ENCODE measurements around the gene ECEL1.
"Not testable (repeated sequence)": the region's sequence is repeated elsewhere in the genome, so short reads cannot be mapped to it uniquely, and the experiment has no call there.

Gene ECEL1

DNA sequence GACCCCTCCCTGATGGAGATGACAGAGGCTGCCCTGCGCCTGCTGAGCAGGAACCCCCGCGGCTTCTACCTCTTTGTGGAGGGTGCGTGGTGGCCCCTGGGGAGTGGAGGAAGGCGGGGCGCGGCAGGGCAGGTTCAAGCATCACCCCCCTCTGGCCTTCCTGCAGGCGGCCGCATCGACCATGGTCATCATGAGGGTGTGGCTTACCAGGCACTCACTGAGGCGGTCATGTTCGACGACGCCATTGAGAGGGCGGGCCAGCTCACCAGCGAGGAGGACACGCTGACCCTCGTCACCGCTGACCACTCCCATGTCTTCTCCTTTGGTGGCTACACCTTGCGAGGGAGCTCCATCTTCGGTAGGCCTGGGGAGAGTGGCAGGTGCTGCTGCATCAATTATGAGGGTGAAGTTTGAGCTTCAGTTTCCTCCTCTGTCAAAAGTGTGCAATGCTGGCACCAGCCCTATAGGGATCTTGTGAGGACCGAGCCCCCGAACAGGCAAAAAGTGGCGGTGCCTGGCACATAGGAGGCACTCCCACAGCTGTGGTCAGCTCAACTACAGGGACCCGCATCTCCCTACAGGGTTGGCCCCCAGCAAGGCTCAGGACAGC, 29.5 kb downstream of the ECEL1 start:
- DNase-seq: no peak

- no peak for DNase-seq
Observed at GRCh38 chr2:232457121-232458011, 30.3 kb downstream of the ECEL1 start.

- no peak for DNase-seq
Observed at GRCh38 chr2:232456296-232457120, 31.1 kb downstream of the ECEL1 start.

- DNase-seq: no peak
Observed at GRCh38 chr2:232455426-232456255, 32.0 kb downstream of the ECEL1 start, which contains the start of gene ALPI. ALPI (plus strand) TSS chr2:232456153; CDS start chr2:232456200, 47 bp downstream.

DNA sequence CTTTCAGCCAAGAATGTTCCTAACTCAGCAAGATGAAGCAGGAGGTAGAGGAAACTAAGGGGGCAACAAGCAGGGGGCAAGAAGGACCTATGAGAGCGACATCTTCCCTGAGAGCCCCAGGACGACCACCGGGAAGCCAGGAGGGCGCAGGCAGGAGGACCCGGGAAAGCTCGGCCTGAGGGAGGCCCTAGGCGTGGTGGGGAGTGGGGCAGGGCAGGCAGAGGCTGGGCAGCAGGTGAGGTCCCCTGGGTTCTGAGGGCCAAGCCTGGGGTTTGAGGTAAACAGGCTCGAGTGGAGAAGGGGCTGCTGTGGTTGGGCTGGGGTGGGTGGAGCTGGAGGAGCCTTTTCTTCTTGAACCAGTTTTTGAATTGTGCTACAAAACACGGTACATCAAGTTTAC, 33.0 kb downstream of the ECEL1 start:
- DNase-seq: no peak

- not testable (repeated sequence) for DNase-seq
Observed at GRCh38 chr2:232451645-232452044, 36.0 kb downstream of the ECEL1 start.

GRCh38 chr2:232449964-232450363, 37.7 kb downstream of the ECEL1 start:
- DNase-seq: no peak

DNA sequence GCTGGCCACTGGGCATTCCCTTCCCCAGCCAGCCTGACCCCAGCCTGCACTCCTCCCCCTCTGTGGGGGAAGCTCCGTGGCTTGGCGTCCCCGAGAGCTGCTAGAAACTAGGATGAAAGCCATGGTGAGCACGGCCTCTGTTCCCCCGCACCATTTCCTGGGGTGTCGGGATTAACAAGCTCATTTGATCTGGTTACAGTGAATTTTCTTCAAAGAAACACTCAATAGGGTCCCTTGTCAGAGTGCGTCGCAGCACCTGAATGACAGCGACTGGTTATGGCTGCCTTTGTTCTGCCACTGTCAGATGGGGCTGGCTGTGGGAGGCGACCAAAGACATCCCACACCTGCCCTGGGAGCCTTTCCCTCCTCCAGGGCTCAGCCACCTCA, 39.3 kb downstream of the ECEL1 start:
- DNase-seq: no peak

DNA sequence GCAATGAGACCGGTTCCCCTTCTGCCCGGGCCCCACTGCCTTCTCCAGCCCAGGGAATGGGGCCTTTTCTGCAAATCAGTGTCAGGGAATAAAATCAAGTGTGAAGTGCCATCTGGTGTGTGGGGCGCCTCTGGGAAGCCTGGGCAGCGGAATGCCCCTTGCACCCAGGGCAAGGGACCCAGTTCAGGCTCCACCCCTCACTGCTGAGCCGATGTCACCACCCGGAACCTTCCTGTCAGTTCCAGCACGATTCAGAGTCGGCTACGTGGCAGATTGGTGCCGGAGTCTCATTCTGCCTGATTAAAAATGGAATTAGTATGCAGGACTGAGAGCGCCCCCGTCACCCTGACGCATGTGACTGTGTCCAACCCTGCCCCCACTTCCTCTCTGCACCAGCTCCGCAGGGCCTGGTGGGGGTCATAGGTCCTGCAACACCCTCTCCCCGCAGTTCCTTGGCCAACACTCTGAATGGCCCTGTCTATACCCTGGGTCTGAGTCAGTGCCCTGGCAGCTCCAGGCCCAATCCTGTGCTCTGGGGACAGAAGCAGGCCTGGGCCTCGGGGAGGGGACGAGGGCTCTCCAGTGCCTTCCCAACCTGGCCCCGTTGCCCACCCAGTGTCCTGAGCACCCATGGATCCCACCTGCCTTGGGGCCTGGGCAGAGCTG, 39.9 kb downstream of the ECEL1 start:
- no peak for DNase-seq

DNA sequence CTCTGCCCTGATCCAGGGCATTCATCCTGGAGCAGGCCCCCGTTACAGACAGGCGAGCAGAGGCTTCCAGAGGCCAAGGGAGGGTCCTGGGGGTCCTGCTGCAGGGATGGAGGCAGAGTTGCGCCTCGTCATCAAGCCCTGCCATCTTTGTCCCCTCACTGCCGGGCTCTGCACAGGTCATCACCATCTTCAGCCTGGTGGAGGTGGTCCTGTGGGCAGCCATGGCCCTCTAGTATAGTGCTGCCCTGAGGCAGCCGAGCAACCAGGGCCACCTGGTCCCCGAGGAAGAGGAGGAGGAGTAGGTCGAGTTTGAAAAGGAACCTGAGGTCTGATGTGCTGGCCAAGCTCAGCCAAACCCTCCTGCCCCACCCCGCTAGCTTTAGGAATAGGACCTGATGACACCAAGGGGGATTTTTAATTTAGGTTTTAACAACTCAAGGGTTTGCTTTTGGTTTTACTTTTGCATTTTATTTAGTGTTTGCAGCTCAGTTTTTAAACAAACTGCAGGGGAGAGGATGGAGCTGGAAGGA, 40.5 kb downstream of the ECEL1 start:
- DNase-seq: no peak

- not testable (repeated sequence) for DNase-seq
Observed at GRCh38 chr2:232446266-232446777, 41.3 kb downstream of the ECEL1 start.

GRCh38 chr2:232445149-232445885, 42.3 kb downstream of the ECEL1 start:
- DNase-seq: not testable (repeated sequence)

DNA sequence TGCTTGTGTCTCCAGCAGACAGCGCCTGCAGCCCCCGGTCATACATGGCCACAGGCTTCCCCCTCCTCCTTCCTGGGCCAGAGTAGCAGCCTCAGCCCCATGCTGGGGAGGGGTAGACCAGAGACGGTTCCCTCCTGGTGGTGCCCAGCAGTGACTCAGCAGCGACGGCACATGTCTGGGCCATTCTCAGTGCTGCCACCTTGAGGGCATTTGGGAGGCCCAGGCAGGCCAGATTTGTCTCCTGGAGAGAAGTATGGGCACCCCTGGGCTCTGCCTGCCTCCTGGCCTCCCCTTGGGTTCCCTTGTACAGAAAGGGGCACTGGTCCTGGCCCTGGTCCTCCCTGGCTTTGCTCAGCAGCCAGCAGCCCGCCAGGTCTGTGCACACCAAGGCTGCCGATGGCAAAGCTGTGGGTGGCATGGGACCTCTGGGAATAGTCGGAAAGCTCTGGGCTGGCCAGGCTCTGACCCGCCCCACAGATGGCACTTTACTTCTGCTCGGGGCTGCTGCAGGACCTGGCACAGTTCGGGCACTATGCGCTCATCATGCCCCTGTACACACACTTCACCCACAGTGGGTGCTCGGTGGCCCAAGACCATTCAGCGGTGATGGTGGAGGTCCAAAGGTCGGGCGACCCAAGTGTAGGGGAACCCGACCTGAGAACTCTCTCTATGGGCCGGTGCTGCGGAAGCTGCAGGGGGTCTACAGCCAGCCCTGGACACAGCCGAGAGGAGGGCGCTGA, 43.1 kb downstream of the ECEL1 start:
- DNase-seq: peak; percentile 45

DNA sequence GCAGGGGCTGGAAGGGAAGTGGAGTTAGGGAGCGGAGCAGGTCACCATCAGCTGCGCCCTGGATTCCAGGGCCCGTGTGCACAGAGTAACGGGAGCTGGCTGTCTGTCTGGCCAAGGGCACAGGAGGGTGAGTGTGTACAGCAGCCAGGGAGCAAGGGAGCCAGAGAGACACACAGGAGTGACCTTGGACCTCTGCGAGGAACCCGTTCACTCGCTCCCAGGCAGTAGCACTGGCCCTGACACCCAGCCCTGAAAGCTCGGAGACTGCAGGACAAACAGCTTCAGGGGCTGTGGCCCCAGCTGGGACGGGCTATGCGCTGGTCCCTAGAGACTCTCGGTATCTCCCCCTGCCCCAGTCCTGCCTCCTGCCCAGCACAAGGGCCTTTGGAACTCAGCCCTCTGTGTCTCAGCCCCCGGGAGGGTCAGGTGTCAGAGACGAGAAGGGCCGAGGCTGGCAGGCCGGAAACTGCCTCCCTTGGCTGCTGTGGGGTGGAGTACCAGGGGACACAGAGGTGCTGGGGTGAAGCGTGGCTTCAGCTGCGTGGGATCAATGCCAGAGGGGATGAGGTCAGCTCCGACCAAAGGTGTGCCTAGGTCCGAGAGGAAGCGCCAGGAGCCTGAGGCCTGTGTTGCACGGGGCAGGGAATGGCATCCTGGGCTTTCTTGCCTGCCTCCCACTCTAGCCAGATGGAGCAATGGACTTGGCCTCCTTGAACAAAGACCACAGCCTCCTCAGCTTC, 43.8 kb downstream of the ECEL1 start:
- DNase-seq: not testable (repeated sequence)

DNA sequence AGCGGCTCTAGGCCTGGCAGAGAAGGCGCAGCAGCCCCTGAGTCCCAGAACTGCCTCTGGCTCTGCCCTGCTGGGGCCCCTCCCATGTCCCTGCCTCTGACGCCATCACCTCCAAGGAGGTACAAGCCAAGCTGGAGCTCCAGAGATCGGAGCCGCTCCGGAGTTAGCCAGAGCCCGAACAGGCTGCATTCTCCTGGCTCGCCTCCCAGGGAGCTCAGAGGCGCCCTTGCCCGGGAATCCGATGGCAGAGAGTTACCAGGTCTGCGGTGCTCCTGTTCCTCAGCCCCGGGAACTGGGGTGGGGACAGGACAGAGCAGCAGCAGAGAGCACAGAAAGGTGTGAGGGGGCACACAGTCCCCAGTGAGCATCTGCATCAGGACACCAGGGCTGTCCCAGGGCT, 44.6 kb downstream of the ECEL1 start:
- not testable (repeated sequence) for DNase-seq

DNA sequence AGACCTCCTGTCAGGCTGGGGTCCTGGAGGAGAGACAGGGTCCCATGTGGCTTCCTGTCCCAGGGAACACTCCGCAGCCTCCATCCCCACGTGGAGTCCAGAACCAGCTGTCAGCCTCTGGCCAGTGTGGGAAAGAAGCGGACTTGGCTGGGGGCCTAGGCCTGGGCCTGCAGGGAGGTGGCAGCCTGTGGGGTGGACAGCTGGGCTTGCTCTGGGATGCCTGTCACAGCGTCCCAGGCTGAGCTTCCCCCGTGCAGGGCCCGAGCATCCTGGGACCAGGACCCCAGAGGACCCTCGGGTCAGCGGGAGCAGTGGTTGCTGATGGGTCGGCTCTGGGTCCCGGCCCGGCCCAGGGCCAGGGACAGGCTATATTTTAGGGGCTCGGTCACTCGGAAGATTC, 45.2 kb downstream of the ECEL1 start:
- not testable (repeated sequence) for DNase-seq

GRCh38 chr2:232441922-232442321, 45.7 kb downstream of the ECEL1 start:
- DNase-seq: not testable (repeated sequence)

DNA sequence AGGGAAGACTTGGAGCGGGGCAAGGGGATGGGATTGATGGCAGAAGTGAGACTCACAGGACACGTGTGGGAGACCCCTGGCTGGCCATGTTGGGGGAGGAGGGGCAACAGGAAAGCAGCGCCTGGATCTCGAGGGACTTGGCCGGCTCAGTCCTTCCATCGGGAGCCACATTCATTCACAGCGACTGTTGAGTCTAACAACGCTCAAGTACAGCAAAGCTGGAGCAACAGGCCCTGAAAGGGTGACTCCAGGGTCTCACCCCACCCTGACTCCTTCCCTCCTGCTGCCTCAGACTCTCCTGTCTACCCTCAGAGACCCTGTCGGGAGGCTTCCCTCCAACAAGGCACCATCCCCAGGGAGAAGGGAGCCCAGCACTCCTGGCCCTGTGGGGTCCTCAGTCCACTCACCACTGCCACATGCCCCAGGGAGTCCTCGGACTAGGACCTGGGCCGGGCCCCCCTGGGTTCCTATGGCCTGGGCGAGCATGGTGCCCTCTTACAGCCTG, 46.4 kb downstream of the ECEL1 start:
- DNase-seq: no peak
